GM12878 (cell line): ENCODE data around the gene MRPS16. TPM values are rescaled to one million over a fixed set of nuclear protein-coding genes. Genes with fewer than 3 reads are reported as not detected.

ENCODE experiments used
- EED ChIP-seq: sonication (generic); IDR thresholded peaks from 2 replicates; pipeline ENCODE4 v1.6.1; 2016; ENCODE audit warnings: antibody characterized with exemption, low read depth
- HCFC1 ChIP-seq: fragments of 150-350 bp; IDR thresholded peaks from 2 replicates; pipeline ENCODE4 v1.6.1; 2014; ENCODE audit warnings: low read length
- NRF1 ChIP-seq: conservative IDR thresholded peaks from 2 replicates; pipeline ENCODE4 v1.6.1; 2011; ENCODE audit warnings: mild to moderate bottlenecking, low read depth, low read length, improper control_type of control experiment
- PAX8 ChIP-seq: fragments of 450-650 bp; IDR thresholded peaks from 2 replicates; pipeline ENCODE4 v1.6.1; 2017; ENCODE audit warnings: mild to moderate bottlenecking, moderate library complexity
- RAD51 ChIP-seq: fragments of 450-650 bp; IDR thresholded peaks from 2 replicates; pipeline ENCODE4 v1.6.1; 2016; ENCODE audit warnings: moderate library complexity, mild to moderate bottlenecking, inconsistent platforms
- SMC3 ChIP-seq: IDR thresholded peaks from 2 replicates; pipeline ENCODE4 v1.6.1; 2011; ENCODE audit warnings: low read length, improper control_type of control experiment, borderline replicate concordance
- SUZ12 ChIP-seq: fragments of 200-600 bp; sonication (generic); IDR thresholded peaks from one replicate; pipeline ENCODE4 v1.6.1; 2018; ENCODE audit warnings: antibody characterized with exemption, mild to moderate bottlenecking; ENCODE audit not compliant: unreplicated experiment
- polyA plus RNA-seq, 11 experiments: library from polyadenylated mRNA; depleted of rRNA in 4 of 11; unstranded in 6 of 11; stranded (reverse) in 5 of 11; fragments of >200 nt; fragmentation: Nextera tagmentation in 4 of 11; fragmentation: Illumina TruSeq in 1 of 11; extraction: Ambion mirVana in 4 of 11; extraction: Trizol in 1 of 11; gene quantifications; 1 replicate in 1 of 11; 2 replicates in 10 of 11; pipeline versions ENCODE4 v1.2.1 to v1.2.3, GENCODE V29; 2011 to 2016; ENCODE audit warnings: inconsistent platforms in 2 of 11, missing spikeins in 2 of 11, low read depth in 1 of 11
- total RNA-seq, 4 experiments: library from RNA; depleted of rRNA in 3 of 4; stranded (reverse); fragments of >200 nt in 3 of 4; fragmentation: Illumina TruSeq in 1 of 4; extraction: Trizol in 1 of 4; gene quantifications; 2 replicates each; pipeline versions ENCODE4 v1.2.1 to v1.2.3, GENCODE V29; 2013 to 2021
- TF ChIP-seq, protein P1 (sequence below): fragments of 450-650 bp; IDR thresholded peaks from 2 replicates; pipeline ENCODE4 v1.6.1; 2017; ENCODE audit warnings: mild to moderate bottlenecking, moderate library complexity
- TF ChIP-seq, protein P2 (sequence below): fragments of 450-650 bp; IDR thresholded peaks from 2 replicates; pipeline ENCODE4 v1.6.1; 2017; ENCODE audit warnings: mild to moderate bottlenecking, moderate library complexity
- TF ChIP-seq, protein P3 (sequence below): fragments of 450-650 bp; IDR thresholded peaks from 2 replicates; pipeline ENCODE4 v1.6.1; 2016; ENCODE audit warnings: mild to moderate bottlenecking

MRPS16 gene
- total and polyA plus RNA-seq, 10 of the 15 experiments (the other 5 are each of a cell fraction or from before 2014, with no cell fraction given) = 43.4 to 285 (median 103) TPM

DNA sequence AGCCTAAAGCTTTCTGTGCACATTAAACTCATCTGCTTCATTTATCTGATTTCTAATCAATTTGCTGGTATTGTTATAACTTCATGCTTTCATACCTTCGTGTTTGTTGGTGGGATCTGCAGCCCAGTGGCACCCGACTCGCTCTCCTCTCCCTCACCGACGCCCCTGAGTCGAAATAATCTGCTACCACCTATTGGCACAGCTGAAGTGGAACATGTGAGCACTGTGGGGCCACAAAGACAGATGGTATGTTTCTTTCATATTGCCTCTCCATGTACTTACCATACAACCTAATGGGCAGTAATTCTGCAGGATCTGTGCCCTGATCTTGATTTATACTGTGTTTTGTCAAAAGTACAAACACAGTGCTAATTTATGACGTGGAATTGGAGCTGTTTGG, 17.7 kb downstream of the MRPS16 start (continued):
- TF ChIP-seq, protein P1, sequence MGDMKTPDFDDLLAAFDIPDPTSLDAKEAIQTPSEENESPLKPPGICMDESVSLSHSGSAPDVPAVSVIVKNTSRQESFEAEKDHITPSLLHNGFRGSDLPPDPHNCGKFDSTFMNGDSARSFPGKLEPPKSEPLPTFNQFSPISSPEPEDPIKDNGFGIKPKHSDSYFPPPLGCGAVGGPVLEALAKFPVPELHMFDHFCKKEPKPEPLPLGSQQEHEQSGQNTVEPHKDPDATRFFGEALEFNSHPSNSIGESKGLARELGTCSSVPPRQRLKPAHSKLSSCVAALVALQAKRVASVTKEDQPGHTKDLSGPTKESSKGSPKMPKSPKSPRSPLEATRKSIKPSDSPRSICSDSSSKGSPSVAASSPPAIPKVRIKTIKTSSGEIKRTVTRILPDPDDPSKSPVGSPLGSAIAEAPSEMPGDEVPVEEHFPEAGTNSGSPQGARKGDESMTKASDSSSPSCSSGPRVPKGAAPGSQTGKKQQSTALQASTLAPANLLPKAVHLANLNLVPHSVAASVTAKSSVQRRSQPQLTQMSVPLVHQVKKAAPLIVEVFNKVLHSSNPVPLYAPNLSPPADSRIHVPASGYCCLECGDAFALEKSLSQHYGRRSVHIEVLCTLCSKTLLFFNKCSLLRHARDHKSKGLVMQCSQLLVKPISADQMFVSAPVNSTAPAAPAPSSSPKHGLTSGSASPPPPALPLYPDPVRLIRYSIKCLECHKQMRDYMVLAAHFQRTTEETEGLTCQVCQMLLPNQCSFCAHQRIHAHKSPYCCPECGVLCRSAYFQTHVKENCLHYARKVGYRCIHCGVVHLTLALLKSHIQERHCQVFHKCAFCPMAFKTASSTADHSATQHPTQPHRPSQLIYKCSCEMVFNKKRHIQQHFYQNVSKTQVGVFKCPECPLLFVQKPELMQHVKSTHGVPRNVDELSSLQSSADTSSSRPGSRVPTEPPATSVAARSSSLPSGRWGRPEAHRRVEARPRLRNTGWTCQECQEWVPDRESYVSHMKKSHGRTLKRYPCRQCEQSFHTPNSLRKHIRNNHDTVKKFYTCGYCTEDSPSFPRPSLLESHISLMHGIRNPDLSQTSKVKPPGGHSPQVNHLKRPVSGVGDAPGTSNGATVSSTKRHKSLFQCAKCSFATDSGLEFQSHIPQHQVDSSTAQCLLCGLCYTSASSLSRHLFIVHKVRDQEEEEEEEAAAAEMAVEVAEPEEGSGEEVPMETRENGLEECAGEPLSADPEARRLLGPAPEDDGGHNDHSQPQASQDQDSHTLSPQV = no peak
- TF ChIP-seq EED (no peak), NRF1 (no peak), PAX8 (no peak), RAD51 (no peak), SMC3 (no peak), HCFC1 (no peak), SUZ12 (no peak)
- TF ChIP-seq, protein P2, sequence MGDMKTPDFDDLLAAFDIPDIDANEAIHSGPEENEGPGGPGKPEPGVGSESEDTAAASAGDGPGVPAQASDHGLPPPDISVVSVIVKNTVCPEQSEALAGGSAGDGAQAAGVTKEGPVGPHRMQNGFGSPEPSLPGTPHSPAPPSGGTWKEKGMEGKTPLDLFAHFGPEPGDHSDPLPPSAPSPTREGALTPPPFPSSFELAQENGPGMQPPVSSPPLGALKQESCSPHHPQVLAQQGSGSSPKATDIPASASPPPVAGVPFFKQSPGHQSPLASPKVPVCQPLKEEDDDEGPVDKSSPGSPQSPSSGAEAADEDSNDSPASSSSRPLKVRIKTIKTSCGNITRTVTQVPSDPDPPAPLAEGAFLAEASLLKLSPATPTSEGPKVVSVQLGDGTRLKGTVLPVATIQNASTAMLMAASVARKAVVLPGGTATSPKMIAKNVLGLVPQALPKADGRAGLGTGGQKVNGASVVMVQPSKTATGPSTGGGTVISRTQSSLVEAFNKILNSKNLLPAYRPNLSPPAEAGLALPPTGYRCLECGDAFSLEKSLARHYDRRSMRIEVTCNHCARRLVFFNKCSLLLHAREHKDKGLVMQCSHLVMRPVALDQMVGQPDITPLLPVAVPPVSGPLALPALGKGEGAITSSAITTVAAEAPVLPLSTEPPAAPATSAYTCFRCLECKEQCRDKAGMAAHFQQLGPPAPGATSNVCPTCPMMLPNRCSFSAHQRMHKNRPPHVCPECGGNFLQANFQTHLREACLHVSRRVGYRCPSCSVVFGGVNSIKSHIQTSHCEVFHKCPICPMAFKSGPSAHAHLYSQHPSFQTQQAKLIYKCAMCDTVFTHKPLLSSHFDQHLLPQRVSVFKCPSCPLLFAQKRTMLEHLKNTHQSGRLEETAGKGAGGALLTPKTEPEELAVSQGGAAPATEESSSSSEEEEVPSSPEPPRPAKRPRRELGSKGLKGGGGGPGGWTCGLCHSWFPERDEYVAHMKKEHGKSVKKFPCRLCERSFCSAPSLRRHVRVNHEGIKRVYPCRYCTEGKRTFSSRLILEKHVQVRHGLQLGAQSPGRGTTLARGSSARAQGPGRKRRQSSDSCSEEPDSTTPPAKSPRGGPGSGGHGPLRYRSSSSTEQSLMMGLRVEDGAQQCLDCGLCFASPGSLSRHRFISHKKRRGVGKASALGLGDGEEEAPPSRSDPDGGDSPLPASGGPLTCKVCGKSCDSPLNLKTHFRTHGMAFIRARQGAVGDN = no peak
- TF ChIP-seq, protein P3, sequence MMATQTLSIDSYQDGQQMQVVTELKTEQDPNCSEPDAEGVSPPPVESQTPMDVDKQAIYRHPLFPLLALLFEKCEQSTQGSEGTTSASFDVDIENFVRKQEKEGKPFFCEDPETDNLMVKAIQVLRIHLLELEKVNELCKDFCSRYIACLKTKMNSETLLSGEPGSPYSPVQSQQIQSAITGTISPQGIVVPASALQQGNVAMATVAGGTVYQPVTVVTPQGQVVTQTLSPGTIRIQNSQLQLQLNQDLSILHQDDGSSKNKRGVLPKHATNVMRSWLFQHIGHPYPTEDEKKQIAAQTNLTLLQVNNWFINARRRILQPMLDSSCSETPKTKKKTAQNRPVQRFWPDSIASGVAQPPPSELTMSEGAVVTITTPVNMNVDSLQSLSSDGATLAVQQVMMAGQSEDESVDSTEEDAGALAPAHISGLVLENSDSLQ = no peak
- TF ChIP-seq, all 136 proteins: peak for 0
